GDM1 (cell line): ENCODE measurements around the gene ABLIM2.
"Not testable (repeated sequence)": the region's sequence is repeated elsewhere in the genome, so short reads cannot be mapped to it uniquely, and the experiment has no call there.

Experiments used
- DNase-seq: peaks from one replicate; lab custom pipeline; 2025; lab: John Stamatoyannopoulos, UW

ABLIM2 gene

DNA sequence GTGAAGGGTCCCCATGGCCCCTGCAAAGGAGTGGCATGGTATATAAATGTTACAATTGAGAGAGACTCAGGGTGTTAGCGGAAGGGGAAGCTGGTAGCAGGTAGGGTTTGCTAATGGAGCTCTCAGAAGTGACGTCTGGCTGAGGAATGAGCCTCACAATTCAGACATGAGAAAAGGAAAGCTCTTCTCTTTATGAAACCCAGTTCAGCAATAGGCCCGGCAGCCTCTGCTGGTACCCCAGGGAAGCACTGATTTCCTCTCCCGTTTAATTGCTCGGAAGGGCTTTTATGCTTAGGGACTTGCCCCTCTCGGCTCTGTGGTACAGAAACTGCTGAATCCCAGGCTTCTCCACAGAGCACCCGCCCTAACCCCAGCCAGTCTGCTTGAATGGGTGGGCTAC, 199.5 kb downstream of the ABLIM2 start:
- no peak for DNase-seq

DNA sequence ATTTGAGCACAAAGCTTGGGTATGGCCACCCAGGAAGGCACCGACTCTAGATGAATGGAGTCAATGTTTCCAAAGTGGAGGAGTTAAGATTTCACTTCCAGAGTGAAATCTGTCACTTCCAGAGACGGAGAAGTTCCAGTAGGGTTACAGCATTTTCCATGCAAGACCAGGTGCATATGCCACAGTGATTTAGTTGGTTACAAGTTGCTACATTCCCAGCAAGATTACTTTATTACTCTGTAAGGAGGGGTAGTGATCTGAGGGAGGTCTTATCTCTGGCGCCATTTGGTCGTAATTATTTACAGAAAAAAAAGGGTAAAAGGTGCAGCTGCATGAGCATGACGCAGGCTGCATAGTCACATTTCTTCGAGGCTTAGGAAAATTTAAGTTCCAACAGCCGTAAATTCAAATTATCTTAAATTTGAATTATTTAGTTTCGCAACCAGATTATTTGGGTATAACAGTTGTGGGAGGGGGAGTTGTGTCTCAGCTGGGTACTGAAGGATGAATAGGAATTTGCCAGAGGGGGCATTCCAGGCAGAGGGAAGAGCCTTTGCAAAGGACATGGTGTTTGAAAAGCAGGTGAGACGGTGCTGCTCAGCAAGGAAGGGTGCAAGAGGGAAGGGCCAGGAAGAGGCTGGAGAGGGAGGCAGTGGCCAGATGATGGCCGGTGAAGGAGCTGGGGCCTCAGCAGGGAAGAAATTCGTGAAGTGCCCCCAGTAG, 201.5 kb downstream of the ABLIM2 start:
- no peak for DNase-seq

DNA sequence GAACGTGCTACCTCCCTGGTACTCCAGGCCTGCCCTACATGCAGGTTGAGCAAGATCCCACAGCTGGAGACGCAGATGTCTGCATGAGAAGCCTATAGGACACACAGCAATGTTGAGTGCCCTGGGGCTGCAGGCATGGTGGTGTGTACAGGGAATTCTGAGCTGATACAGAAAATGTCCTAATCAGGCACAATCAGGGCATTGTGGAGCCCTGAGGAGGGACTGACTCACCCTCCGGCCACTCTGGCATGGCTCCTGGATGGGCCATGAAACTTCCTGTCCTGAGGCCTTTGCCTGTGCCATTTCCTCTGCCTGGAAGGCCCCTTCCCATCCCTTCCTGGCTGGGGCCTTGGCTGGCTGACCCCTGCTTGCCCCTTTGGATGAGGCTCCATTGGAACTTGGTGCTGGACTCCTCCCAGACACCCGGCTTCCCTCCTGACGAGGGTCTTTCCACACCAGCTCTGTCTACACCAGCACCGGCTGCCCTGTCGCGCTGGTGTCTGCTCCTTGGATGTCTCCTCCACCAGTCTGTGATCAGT, 202.3 kb downstream of the ABLIM2 start:
- DNase-seq: no peak

DNA sequence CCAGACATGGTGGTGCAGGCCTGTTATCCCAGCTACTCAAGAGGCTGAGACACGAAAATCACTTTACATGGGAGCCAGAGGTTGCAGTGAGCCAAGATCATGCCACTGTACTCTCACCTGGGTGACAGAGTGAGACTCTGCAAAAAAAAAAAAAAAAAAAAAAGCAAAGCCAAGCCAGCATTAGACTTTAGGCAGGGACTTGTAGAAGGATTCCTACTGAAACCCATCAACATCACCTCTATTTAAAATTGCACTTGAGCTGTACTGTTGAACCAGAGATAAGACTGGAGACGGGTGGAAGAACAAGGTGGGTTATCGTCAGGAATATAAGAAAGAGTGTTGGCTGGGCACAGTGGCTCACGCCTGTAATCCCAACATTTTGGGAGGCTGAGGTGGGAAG, 203.2 kb downstream of the ABLIM2 start:
- no peak for DNase-seq

DNA sequence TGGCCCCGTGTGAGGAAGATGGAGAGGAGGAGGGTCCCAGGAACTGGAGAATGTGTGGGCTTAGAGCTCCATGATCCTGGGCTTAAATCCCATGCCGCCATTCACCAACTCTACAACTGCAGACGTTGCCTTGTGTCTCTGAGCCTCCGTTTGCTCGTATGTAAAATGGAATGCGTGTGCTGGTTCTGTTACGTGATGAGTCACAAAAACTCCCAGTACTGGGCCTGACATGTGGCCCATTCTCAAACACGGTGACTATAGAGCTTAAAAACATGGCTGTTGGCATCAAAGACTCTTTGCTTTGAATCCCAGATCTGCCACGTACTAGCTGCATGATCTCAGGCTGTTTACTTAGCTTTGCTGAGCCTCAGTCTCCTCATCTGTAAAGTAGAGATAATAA, 206.0 kb downstream of the ABLIM2 start:
- DNase-seq: no peak

DNA sequence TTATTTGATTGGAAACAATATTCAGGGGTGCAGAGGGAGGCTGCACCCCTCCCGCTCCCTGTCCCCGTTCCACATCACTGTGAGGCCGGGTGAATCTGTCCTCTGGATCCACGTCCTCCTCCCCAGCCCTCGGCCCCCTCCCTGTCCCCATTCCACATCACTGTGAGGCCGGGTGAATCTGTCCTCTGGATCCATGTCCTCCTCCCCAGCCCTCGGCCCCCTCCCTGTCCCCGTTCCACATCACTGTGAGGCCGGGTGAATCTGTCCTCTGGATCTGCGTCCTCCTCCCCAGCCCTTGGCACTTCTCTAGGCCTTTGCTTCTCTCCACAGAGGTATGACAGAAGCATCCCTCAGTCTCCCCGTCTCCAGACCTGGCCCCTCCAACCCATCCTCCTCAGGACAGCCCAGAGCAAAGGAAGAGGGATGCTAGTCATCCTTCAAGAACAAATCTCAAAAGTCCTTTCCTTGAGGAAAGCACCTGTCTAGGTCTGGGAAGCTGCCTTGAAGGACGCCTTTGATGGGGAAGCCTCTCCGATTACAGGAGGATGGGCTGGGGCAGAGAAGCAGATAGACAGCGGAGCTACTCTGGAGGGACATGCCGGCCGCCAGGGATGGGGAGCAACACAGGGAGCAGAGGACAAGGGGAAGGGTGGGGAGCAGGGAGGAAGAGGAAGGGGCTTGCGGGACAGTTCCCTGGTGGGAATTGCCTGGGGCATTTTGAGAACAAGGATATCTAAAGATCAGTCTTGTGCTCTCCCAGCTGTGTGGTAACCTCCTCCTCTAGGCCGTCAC, 208.1 kb downstream of the ABLIM2 start:
- DNase-seq: no peak

DNA sequence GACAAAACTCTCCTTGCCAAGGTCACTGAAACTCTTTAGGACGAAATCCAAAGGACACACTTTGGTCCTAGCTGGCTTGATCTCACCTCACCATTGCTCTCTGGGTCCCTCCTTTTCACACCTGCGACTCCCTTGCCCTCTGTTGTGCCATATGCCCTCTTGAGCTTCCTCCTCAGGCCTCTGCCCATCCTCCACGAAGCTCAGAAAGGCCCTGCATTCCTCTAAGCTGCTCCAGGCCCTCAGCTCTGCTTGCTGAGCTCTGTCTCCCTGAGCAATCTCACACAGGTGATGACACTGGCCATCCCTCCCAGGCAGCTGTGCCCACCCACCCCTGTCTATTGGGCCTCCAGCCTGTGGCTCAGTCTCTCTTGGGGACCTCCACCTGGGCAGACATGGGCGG, 208.9 kb downstream of the ABLIM2 start:
- no peak for DNase-seq

DNA sequence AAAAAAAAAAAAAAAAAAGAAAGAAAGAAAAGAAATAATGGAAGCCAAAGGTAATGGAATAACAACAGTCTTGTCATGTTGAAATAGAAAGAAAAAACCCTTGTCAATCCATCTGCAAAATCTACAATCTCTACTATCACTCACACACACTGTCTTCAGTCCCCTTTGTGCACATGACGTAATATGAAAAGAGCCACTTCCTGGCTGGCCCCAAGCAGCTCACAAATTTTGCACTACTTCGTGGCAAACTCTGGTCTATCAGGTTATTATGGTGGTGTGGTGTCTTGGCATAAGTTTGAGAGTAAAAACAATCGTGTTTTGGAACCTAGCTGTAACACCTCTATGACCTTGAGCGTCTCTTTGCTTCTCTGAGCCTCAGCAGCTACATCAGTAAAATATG, 210.7 kb downstream of the ABLIM2 start:
- DNase-seq: no peak

DNA sequence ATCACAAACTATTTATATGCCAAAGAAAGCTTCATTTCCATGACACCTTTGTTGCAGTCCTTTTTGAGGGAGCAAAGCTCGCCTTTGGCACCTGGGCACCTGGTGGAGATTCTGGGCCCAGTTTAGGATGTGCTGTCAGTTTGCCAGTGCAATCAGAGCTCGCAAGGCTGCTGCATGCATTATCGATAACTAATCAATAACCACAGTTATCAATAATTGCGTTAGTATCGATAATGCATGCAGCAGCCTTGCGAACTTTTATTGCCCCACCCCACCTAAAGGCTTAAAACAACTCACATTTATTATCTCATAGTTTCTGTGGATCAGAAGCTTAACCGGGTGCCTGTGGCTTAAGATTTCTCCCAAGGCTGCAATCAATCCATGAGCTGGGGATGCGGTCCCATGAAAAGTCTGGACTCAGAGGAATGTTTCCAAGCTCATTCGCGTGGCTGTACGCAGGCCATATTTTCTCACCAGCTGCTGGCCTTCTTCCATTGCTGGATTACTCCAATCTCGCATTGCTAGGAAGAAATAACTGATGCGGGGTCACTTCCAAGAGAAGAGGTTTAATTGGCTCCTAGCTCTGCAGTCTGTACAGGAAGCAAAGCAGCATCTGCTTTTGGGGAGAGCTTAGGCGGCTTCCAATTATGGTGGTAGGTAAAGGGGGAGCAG, 212.8 kb downstream of the ABLIM2 start:
- no peak for DNase-seq

DNA sequence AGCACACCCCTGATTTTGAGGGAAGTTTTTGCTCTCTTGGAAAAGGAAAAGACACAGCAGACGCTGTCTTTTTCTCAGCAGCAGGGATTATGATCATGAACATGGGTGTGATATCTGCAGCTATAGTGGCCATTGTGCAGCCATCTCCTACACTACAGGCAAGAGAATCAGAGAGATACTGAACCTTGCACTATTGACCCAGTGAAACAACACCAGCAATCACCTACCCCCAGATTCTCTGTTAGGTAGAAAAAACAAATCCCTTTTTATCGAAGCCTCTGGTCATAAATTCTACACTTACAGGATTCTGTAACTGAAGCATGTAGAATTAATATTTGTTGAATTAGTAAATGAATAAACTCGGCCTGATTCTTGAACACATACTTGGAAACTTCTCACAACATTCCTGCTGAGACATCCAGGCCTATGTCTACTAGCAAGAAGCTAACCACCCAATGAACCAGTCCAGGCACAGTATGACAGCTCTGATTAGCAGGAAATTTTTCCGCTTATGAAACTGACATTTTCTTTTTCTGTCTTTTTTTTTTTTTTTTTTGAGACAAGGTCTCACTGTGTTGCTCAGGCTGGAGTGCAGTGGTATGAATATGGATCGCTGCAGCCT, 213.9 kb downstream of the ABLIM2 start:
- DNase-seq: no peak

DNA sequence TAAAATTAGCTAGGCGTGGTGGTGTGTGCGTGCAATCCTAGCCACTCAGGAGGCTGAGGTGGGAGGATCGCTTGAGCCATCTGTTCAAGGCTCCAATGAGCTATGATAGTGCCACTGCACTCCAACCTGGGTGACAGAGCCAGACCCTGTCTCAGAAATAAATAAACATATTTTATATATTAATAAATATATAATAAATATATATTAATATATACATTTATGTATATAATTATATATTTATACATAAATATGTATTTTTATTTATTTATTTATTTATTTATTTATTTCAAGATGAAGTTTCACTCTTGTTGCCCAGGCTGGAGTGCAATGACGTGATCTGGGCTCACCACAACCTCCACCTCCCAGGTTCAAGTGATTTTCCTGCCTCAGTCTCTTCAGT, 214.9 kb downstream of the ABLIM2 start:
- DNase-seq: not testable (repeated sequence)

DNA sequence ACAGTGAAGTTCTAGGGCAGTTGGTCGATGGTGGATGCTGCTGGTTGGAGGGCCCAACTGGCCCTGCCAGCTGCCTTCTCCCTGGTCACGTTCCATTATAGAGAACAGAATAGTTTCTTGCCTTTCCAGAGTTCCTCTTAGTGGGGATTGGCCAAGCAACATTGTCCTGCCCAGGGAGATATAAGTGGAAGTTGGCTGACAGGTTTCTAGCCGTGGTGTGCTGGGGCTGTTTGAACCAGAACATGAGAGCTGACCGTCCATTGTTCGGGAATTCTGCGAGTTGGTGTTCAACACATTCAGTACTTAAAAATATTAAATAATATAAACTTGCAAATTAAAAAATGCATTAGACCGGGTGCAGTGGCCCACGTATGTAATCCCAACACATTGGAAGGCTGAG, 215.4 kb downstream of the ABLIM2 start:
- DNase-seq: no peak

DNA sequence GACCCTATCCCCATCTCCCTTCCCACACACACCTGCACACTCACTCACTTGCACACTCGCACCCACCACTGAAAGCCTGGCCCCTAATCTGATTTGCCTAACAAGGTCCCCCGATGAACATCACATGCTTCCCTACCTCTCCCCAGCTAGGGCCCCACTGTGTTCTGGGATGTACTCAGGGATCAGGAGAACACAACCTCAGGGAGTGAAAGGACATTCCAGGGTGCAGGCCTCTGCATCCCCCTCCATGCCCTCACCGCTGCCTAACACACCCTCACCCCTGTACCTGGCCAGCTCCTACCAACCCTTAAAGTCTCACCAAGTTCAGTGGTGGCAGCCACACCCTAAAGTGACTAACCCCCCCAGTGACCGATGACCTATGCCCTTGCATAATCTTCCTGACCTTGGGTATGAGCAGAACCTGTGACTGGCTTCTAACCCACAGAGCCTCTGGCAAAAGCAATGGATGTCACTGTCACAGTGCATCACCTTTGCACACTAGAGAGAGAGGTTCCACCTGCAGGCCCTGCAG, 216.6 kb downstream of the ABLIM2 start:
- DNase-seq: no peak

DNA sequence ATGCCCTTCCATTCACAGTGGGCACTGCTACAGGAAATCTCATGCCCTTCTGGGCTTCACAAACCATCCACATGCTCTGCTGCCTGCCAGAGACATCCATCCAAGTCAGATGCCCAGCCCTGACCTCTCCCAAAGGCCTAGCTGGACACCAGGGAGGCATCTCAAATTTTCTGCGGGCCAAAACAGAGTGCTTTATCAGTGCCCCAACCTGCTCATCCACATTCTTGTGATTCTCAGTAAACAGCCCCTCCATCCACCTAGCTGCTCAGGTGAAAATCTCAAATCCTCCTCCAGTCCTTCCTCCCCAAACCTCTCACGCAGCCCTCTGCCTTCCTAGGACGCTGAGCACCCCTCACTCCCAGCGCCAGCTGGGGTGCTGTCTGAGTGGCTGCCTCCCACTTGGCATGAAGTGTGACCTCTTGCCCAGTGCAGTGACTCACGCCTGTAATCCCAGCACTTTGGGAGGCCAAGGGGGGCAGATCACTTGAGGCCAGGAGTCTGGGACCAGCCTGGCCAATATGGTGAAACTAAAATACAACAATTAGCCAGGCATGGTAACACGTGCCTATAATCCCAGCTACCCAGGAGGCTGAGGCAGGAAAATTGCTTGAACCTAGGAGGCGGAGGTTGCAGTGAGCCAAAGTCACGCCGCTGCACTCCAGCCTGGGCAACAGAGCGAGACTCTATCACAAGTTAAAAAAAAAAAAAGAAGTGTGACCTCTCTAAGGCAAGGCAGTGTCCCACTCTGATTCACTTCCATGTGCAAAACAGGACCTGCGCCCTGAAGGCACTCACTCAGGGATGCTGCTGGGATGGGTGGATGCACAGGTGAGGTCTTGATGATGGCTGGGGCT, 217.3 kb downstream of the ABLIM2 start:
- DNase-seq: no peak

DNA sequence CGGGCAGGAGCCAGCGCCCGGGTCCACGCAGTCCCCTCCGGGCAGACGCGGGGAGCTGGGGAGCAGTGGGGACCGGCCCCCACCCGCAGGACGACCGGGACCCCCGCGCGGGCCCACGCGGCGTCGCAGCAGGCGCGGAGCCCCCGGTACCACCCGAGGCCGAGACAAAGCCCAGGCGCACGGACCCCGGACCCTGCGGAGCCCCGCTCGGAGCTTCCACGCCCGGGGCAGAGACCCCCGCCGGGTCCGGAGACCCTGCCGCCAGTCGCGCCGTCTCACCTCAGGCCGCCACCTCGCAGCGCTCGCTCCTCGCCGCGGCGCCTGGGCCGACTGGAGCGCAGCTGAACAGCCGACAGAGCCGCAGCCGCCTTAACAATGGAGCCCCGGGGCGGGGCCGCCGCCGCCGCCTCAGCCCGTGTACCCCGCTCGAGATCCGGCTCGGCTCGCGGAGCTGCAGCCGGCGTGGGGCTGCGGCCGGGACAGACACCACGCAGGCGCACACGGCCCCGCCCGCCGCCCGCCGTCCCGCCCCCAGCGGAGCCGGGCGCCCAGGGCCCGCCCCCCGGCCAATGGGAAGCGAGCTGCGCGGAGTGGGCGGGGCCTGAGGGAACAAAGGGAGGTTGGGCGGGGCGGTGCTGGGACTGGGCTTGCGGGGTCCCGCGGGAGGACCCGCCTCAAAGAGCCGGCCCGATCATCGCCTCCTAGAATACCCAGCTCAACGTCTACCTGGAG, 219.1 kb downstream of the ABLIM2 start, which contains the start of gene AFAP1:
TSS of gene AFAP1 (minus strand) at position 485 of the 732 bp plus-strand sequence. CDS start 67,783 bp downstream, outside the sequence.
- DNase-seq: peak; percentile 49

DNA sequence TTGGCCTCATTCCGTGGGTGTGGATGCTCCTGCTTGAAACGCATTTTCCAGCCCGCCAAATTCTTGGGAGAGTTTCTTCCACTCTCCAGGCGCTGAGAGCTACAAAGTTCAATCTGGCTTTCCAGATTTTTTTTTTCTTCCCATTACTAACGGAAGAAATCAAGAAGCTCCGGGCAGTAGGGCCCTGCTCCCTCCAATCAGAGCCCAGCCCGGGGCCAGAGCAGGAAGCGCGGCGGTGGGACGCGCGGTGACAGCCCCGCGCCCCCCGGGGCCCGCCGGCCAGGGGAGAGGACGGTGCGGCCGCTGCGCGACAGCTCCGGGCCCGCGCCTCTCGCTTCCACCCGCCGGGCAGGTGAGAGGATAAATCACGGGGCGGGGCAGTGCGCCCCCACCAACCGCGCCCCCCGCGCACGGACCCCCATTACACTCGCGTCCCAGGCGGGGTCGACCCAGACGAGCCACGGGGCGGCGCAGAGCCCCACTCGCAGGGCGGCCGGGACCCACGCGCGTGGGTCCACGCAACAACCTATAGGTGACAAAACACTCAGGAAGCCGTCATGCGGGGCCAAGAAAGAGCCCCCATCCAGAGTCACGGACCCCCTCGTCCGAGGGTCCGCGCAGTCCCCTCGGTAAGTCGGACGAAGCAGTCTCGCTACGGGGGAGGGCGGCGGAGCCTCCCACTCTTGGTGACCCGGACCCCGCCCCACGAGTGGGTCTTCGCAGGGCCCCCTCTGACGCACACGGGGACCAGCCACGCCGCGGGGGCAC, 219.8 kb downstream of the ABLIM2 start:
- no peak for DNase-seq

DNA sequence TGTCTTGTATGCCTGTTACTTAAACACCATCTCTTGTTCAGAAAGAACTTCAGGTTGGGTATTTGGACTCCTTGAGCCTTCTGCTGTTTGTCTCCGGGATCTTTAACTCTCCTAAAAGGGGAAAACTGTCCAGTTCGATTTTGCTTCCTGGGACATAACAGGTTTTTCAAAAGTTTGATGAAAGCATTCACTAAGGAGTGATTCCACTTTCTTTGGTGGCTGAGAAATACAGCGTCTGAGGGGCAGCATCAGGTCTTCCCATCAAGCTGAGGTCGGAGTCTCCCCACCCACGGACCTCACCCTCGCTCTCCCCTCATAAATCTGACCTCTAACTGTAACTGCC, 220.4 kb downstream of the ABLIM2 start:
- no peak for DNase-seq

DNA sequence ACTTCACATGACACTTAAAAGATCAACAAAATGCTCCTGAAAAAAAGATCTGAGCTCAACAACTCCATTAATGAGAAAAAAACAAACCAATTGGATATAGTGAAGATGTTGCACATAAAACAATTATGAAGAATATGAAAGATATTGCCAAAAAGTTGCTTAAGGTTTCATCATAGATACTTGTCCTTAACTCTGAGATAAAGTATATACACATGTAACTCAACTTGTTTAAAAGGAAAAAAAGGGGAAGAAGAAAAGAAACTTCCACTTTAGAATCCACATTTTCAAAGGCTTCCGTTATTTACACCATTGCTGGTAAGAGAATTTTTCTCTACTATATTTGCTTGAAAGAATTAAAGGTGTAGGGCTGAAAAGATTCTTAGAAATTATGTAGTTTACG, 221.6 kb downstream of the ABLIM2 start:
- DNase-seq: no peak

DNA sequence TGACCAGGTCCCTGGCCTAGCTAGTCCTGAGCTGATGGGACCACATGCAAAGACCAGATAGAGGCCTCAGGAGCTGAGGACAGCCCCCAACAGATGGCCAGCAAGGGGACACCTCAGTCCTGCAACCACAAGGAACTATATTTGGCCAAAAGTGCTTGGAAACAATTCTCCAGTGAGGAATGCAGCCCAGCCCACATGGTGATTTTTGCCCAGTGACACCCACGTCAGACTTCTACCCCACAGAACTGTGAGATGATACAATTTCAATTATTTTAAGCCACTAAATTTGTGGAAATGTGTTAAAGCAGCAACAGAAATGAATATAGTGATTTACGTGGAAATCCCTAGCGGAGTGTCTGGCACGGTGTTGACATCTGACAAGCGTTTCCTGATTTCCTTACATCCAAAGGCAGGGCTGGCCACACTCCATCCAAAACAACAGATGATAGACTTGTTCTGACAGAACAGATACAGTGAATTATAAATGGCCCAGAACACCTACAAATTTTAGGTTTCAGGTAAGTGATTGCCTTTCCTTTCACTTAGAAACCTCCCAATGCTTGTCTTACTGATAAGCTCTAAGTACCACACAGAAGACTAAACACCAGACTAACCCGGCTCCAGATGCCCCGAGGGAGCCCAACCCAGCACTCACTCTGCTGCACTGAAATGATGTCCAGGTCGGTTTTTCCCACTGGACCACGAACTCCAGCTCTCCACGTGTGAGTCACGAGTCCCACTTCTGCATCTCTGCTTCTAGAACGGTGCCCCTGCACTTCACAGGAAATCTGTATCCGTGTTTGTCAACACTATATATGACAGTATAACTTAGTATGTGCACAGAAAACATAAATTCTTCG, 224.7 kb downstream of the ABLIM2 start:
- no peak for DNase-seq
